Transverse colon (tissue), 4 donors: Measurements from ENCODE around the gene NPPA. TPM values are rescaled to one million over a fixed set of nuclear protein-coding genes. Genes with fewer than 3 reads are reported as not detected.

Experiments
- DNase-seq: peaks from one replicate; pipeline ENCODE4 v3.0.0-alpha.2; 2019
- H3K27ac ChIP-seq, 4 donors: fragments of 200-600 bp; sonication (generic); 2 replicates each; pipeline ENCODE4 v1.5.1; 2016 to 2018; ENCODE audit warnings: inconsistent platforms in 4 of 4
- H3K27me3 ChIP-seq: fragments of 200-600 bp; sonication (generic); 2 replicates; pipeline ENCODE4 v1.5.1; 2017; ENCODE audit warnings: inconsistent platforms
- H3K36me3 ChIP-seq, 4 donors: fragments of 200-600 bp; sonication (generic); 2 replicates each; pipeline ENCODE4 v1.5.1; 2017 to 2019; ENCODE audit warnings: inconsistent platforms in 4 of 4
- H3K4me1 ChIP-seq, 4 donors: fragments of 200-600 bp; sonication (generic); 2 replicates each; pipeline ENCODE4 v1.5.1; 2017 to 2020; ENCODE audit warnings: inconsistent platforms in 4 of 4
- H3K4me3 ChIP-seq, 4 donors: fragments of 200-600 bp; sonication (generic); 1 replicate in 1 of 4; 2 replicates in 3 of 4; pipeline versions ENCODE4 v1.5.1 to v1.6.1; 2017 to 2019; ENCODE audit warnings: inconsistent platforms in 4 of 4
- H3K9me3 ChIP-seq, 2 donors: fragments of 200-600 bp; sonication (generic); 2 replicates each; pipeline ENCODE4 v1.5.1; 2017 to 2019; ENCODE audit warnings: inconsistent platforms in 2 of 2
- EP300 ChIP-seq: sonication (generic); formaldehyde crosslinking; IDR thresholded peaks from one replicate; pipeline ENCODE4 v1.6.1; 2017; ENCODE audit warnings: antibody characterized with exemption, low read depth
- POLR2A ChIP-seq: fragments of 450-650 bp; IDR thresholded peaks from one replicate; pipeline ENCODE4 v1.6.1; 2016; ENCODE audit warnings: antibody characterized with exemption, mild to moderate bottlenecking, moderate library complexity
- POLR2AphosphoS5 ChIP-seq, 3 donors: sonication (generic); formaldehyde crosslinking; IDR thresholded peaks; one replicate each; pipeline ENCODE4 v1.6.1; 2016; ENCODE audit warnings: antibody characterized with exemption in 3 of 3
- WGBS, 2 donors: methylation state at CpG; one replicate each; pipeline ENCODE4 v1.1.5; 2018; ENCODE audit warnings: low coverage in 1 of 2; 5-methylcytosine and 5-hydroxymethylcytosine counted together
- in situ Hi-C, 4 donors: fragments of 200-750 bp; cut with MboI; loops; one replicate each; pipeline versions ENCODE4 v1.15.0 to v1.15.1; 2017; ENCODE audit warnings: low sequenced_read_pairs in 3 of 4, low pct_ligation_motif_present in 1 of 4, low pct_unique_long_range_greater_than_20kb in 1 of 4
- intact Hi-C: fragments of 100-400 bp; cut with DNase I; formaldehyde crosslinking; loops from one replicate; pipeline ENCODE4 v1.15.1; 2023; ENCODE audit warnings: low total_unique reads
- total RNA-seq, 4 donors: library from RNA; depleted of rRNA; stranded (reverse); fragments of >200 nt; gene quantifications; one replicate each; pipeline ENCODE4 v1.1.0, GENCODE V29; 2016
- TF ChIP-seq, protein P1 (sequence below), 5 experiments: fragments of 200-600 bp in 3 of 5; fragments of 450-650 bp in 2 of 5; sonication (generic) in 3 of 5; IDR thresholded peaks; 1 replicate in 2 of 5; 2 replicates in 3 of 5; pipeline ENCODE4 v1.5.1; 2016 to 2017; ENCODE audit warnings: antibody characterized with exemption in 5 of 5, inconsistent platforms in 3 of 5, mild to moderate bottlenecking in 2 of 5, moderate library complexity in 1 of 5

The NPPA gene
- total RNA-seq, 4 donors from 2014 or later = not detected

DNA sequence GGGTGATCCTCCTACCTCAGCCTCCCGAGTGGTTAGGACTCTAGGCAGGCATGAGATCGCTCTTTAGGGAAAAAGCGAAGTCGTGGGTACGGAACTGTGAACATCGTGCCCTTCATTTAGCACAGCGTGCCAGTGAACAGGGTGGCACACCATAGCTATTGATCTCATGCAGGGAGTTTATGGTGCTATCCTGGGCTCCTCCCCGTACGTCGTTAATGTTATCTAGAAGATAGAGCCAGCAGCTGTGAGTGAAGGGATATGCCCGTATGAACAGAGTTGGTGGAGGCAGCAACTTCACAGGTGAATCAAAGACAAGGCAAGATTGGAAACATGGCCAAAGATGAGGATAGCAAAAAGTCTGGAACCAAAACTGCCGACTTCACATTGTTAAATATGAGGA lies 30.4 kb downstream of the NPPA start:
- Histone ChIP-seq H3K36me3 (peaks cover 0 to 37% (median 7%) of the 10 kb centered on the region in 4 donors), H3K4me1 (peaks cover 0 to 11% (median 0%) of the 10 kb centered on the region in 4 donors), H3K27me3 (no peaks in the 10 kb centered on the region), H3K9me3 (no peaks in the 10 kb centered on the region), H3K4me3 (no peak overlapping the region), H3K27ac (no peak overlapping the region)
- TF ChIP-seq, protein P1, sequence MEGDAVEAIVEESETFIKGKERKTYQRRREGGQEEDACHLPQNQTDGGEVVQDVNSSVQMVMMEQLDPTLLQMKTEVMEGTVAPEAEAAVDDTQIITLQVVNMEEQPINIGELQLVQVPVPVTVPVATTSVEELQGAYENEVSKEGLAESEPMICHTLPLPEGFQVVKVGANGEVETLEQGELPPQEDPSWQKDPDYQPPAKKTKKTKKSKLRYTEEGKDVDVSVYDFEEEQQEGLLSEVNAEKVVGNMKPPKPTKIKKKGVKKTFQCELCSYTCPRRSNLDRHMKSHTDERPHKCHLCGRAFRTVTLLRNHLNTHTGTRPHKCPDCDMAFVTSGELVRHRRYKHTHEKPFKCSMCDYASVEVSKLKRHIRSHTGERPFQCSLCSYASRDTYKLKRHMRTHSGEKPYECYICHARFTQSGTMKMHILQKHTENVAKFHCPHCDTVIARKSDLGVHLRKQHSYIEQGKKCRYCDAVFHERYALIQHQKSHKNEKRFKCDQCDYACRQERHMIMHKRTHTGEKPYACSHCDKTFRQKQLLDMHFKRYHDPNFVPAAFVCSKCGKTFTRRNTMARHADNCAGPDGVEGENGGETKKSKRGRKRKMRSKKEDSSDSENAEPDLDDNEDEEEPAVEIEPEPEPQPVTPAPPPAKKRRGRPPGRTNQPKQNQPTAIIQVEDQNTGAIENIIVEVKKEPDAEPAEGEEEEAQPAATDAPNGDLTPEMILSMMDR (IDR thresholded peaks at IDR 0.05) = no peak
- TF ChIP-seq EP300 (no peak), POLR2AphosphoS5 (IDR thresholded peaks at IDR 0.05) (no peak), POLR2A (no peak)
- 81 to 89% methylated on average over 7 to 12 of the region's 12 CpGs for WGBS, 2 donors
- intact Hi-C loops (no loop called here), in situ Hi-C loops (no loop called here)
- no peak for DNase-seq

DNA sequence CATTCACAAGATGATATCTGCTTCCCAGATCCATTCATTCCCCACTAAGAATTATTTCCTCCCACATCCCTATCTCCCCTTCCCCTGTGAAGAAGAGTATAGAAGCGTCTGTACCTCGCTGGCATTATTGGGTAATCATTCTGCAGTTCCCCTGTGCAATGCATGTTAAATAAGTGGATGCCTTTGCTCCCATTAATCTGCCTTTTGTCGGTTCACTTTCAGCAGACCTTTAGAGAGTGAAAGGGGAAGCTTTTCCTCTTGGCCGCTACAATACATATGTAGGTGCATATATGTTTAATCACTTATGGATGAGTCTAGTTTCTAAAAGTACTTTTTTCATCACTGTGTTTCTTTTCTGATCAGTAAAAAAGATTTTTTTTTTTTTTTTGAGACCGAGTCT lies 34.6 kb downstream of the NPPA start:
- intact Hi-C loops = no loop called here
- H3K36me3 ChIP-seq = peaks cover 0 to 19% (median 9%) of the 10 kb centered on the region in 4 donors
- H3K4me1 ChIP-seq = peaks cover 0 to 20% (median 0%) of the 10 kb centered on the region in 4 donors
- no peak overlapping the region for H3K27ac ChIP-seq
- H3K4me3 ChIP-seq = no peak overlapping the region
- H3K9me3 ChIP-seq = no peaks in the 10 kb centered on the region
- WGBS, 2 donors = 85 to 89% methylated on average over 5 of the region's 5 CpGs
- TF ChIP-seq, protein P1 (IDR thresholded peaks at IDR 0.05) = no peak
- no peak for TF ChIP-seq POLR2A
- TF ChIP-seq POLR2AphosphoS5 (IDR thresholded peaks at IDR 0.05) = no peak
- no peak for TF ChIP-seq EP300
- no peak for DNase-seq
- in situ Hi-C loops = no loop called here
- no peaks in the 10 kb centered on the region for H3K27me3 ChIP-seq

DNA sequence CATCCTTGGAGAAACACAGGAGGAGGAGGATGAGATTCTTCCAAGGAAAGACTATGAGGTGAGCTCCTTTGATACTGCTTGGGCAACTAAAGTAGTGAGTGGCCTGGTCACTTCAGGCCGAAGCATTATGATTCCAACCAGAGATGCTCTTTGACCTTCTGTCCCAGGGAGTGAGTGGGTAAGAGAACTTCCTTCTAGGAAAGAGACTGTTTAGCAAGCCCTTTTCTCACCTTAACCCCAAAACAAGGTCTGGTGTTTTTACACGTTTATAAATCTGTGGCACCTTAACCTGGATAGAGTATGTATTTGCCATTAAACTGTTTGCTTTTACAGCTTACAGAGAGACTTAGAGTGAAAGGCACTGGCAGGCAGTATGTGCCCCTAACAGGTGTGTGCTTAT lies 40.5 kb downstream of the NPPA start:
- Histone ChIP-seq H3K27me3 (no peaks in the 10 kb centered on the region), H3K4me3 (peak overlapping the region in 3 of 4 donors; percentile 67 to 75 (median 75)), H3K9me3 (no peaks in the 10 kb centered on the region), H3K27ac (peak overlapping the region; percentile 94 to 98 (median 96)), H3K4me1 (peaks cover 23 to 54% (median 39%) of the 10 kb centered on the region in 4 donors), H3K36me3 (peaks cover 0 to 7% (median 0%) of the 10 kb centered on the region in 4 donors)
- in situ Hi-C loops = no loop called here
- no peak for DNase-seq
- TF ChIP-seq, protein P1 (IDR thresholded peaks at IDR 0.05) = no peak
- TF ChIP-seq POLR2AphosphoS5 (IDR thresholded peaks at IDR 0.05) = peak in 1 of 3 donors; percentile 46
- TF ChIP-seq POLR2A = no peak
- TF ChIP-seq EP300 = no peak
- intact Hi-C loops = loop anchor here (10.0 kb wide), 1 partner anchor 72 kb away; the partner anchor contains the start of gene AGTRAP
- WGBS, 2 donors = 33 to 38% methylated on average over 1 to 2 of the region's 2 CpGs

- Histone ChIP-seq H3K27me3 (no peaks in the 10 kb centered on the region), H3K36me3 (peaks cover 0 to 7% (median 0%) of the 10 kb centered on the region in 4 donors), H3K4me3 (peak overlapping the region; percentile 50 to 75 (median 71)), H3K27ac (peak overlapping the region; percentile 94 to 98 (median 96)), H3K9me3 (no peaks in the 10 kb centered on the region), H3K4me1 (peaks cover 23 to 58% (median 39%) of the 10 kb centered on the region in 4 donors)
- intact Hi-C loops = loop anchor here (10.0 kb wide), 1 partner anchor 72 kb away; the partner anchor contains the start of gene AGTRAP
- no peak for DNase-seq
- in situ Hi-C loops = no loop called here
- 0% methylated on average over 5 to 19 of the region's 20 CpGs for WGBS, 2 donors
- TF ChIP-seq EP300 = no peak
- peak in 1 of 3 donors; percentile 7 for TF ChIP-seq POLR2AphosphoS5 (IDR thresholded peaks at IDR 0.05)
Observed at GRCh38 chr1:11806307-11806936, 41.2 kb downstream of the NPPA start.
